WTC11 (cell line): ENCODE measurements around the gene PPM1E. TPM values are rescaled to one million over a fixed set of nuclear protein-coding genes. Genes with fewer than 3 reads are reported as not detected.

Source experiments
- ATAC-seq: fragments of 200-7000 bp; cut with Tn5 transposase; 2 replicates; pipeline ENCODE4 v1.10.0; 2021; ENCODE audit warnings: mild to moderate bottlenecking, moderate library complexity
- CTCF ChIA-PET: fragments of 300-600 bp; sonication (Branson Sonifier 250); formaldehyde crosslinking; loops from one replicate; lab custom pipeline; 2021; ENCODE audit warnings: antibody characterized with exemption; lab: Charles Lee
- POLR2A ChIA-PET: fragments of 350-600 bp; sonication (Branson Sonifier 250); formaldehyde crosslinking; loops from one replicate; lab custom pipeline; 2021; ENCODE audit warnings: antibody characterized with exemption; lab: Charles Lee
- DNase-seq: peaks from one replicate; pipeline ENCODE4 v3.0.0; 2021; ENCODE audit warnings: low spot score
- H3K27ac Mint-ChIP-seq: 2 replicates; pipeline ENCODE4 v1.8.0; 2021; ENCODE audit warnings: mixed read lengths
- H3K27me3 Mint-ChIP-seq: 2 replicates; pipeline ENCODE4 v1.8.0; 2021; ENCODE audit warnings: low read depth, mild to moderate bottlenecking, moderate library complexity, mixed read lengths
- H3K36me3 Mint-ChIP-seq: 2 replicates; pipeline ENCODE4 v1.8.0; 2021; ENCODE audit warnings: mixed read lengths
- H3K4me1 Mint-ChIP-seq: 2 replicates; pipeline ENCODE4 v1.8.0; 2022; ENCODE audit warnings: mixed read lengths
- H3K4me3 Mint-ChIP-seq: 2 replicates; pipeline ENCODE4 v1.8.0; 2021; ENCODE audit warnings: mild to moderate bottlenecking, moderate library complexity, mixed read lengths
- H3K9me3 Mint-ChIP-seq: 2 replicates; pipeline ENCODE4 v1.8.0; 2021; ENCODE audit warnings: mixed read lengths
- CBFB ChIP-seq: sonication (generic); formaldehyde crosslinking; IDR thresholded peaks from 2 replicates; pipeline ENCODE4 v1.8.1; 2022; ENCODE audit warnings: mild to moderate bottlenecking, low read depth, missing genetic modification reagents
- ELF4 ChIP-seq: sonication (generic); formaldehyde crosslinking; IDR thresholded peaks from 2 replicates; pipeline ENCODE4 v1.8.1; 2022; ENCODE audit warnings: low read depth, mild to moderate bottlenecking, moderate library complexity, missing genetic modification reagents
- ESRRA ChIP-seq: sonication (generic); formaldehyde crosslinking; IDR thresholded peaks from 2 replicates; pipeline ENCODE4 v1.8.1; 2022; ENCODE audit warnings: mild to moderate bottlenecking, missing genetic modification reagents, borderline replicate concordance
- FOXK1 ChIP-seq: sonication (generic); formaldehyde crosslinking; IDR thresholded peaks from 2 replicates; pipeline ENCODE4 v1.8.0; 2022; ENCODE audit warnings: mild to moderate bottlenecking, moderate library complexity, missing genetic modification reagents
- FOXP1 ChIP-seq: sonication (generic); formaldehyde crosslinking; IDR thresholded peaks from 2 replicates; pipeline ENCODE4 v1.8.0; 2022; ENCODE audit warnings: missing genetic modification reagents, mild to moderate bottlenecking, moderate library complexity, borderline replicate concordance
- JUN ChIP-seq: sonication (generic); formaldehyde crosslinking; IDR thresholded peaks from 2 replicates; pipeline ENCODE4 v1.8.0; 2023; ENCODE audit warnings: mild to moderate bottlenecking, missing genetic modification reagents
- MYBL2 ChIP-seq: sonication (generic); formaldehyde crosslinking; IDR thresholded peaks from 2 replicates; pipeline ENCODE4 v1.8.1; 2023; ENCODE audit warnings: mild to moderate bottlenecking, moderate library complexity, missing genetic modification reagents
- RELA ChIP-seq: sonication (generic); formaldehyde crosslinking; IDR thresholded peaks from 2 replicates; pipeline ENCODE4 v1.8.1; 2022; ENCODE audit warnings: missing genetic modification reagents, mild to moderate bottlenecking, borderline replicate concordance
- ZBTB21 ChIP-seq: sonication (generic); formaldehyde crosslinking; IDR thresholded peaks from 2 replicates; pipeline ENCODE4 v1.8.1; 2023; ENCODE audit warnings: mild to moderate bottlenecking, missing genetic modification reagents, borderline replicate concordance
- ZNF138 ChIP-seq: sonication (generic); formaldehyde crosslinking; conservative IDR thresholded peaks from 2 replicates; pipeline ENCODE4 v1.8.1; 2022; ENCODE audit warnings: mild to moderate bottlenecking, moderate library complexity, missing genetic modification reagents
- ZNF232 ChIP-seq: sonication (generic); formaldehyde crosslinking; IDR thresholded peaks from 2 replicates; pipeline ENCODE4 v1.8.0; 2022; ENCODE audit warnings: mild to moderate bottlenecking, missing genetic modification reagents
- ZNF396 ChIP-seq: fragments of 250-450 bp; sonication (Bioruptor Pico); IDR thresholded peaks from 2 replicates; pipeline ENCODE4 v1.8.0; 2021; ENCODE audit warnings: mild to moderate bottlenecking, moderate library complexity, borderline replicate concordance
- ZNF416 ChIP-seq: fragments of 250-450 bp; sonication (Bioruptor Pico); IDR thresholded peaks from 2 replicates; pipeline ENCODE4 v1.9.0; 2021; ENCODE audit warnings: mild to moderate bottlenecking, inconsistent platforms
- total RNA-seq: library from RNA; stranded (reverse); gene quantifications from 3 replicates; pipeline ENCODE4 v1.2.3, GENCODE V29; 2021
- TF ChIP-seq, protein P1 (sequence below): fragments of 250-450 bp; sonication (Bioruptor Pico); IDR thresholded peaks from 2 replicates; pipeline ENCODE4 v1.9.0; 2021; ENCODE audit warnings: mild to moderate bottlenecking
- TF ChIP-seq, protein P2 (sequence below): sonication (generic); formaldehyde crosslinking; IDR thresholded peaks from 2 replicates; pipeline ENCODE4 v1.8.1; 2023; ENCODE audit warnings: mild to moderate bottlenecking, moderate library complexity, missing genetic modification reagents
- TF ChIP-seq, protein P3 (sequence below): sonication (generic); formaldehyde crosslinking; IDR thresholded peaks from 2 replicates; pipeline ENCODE4 v1.8.1; 2023; ENCODE audit warnings: mild to moderate bottlenecking, missing genetic modification reagents, moderate library complexity

The PPM1E gene
- total RNA-seq, 1 experiment from 2014 or later, result 8.1 TPM

- CTCF ChIA-PET, result interaction anchor here (1.4 kb wide), 1 partner anchor 9 kb away, joined by 3 read pairs; no protein-coding TSS in a partner anchor
- Mint-ChIP-seq H3K4me1 (peaks cover 8% of the 10 kb centered on the region), H3K4me3 (peak overlapping the region; percentile 99), H3K9me3 (no peaks in the 10 kb centered on the region), H3K27me3 (peaks cover 43% of the 10 kb centered on the region), H3K27ac (no peak overlapping the region), H3K36me3 (no peaks in the 10 kb centered on the region)
- no peak for DNase-seq
- TF ChIP-seq, protein P1, sequence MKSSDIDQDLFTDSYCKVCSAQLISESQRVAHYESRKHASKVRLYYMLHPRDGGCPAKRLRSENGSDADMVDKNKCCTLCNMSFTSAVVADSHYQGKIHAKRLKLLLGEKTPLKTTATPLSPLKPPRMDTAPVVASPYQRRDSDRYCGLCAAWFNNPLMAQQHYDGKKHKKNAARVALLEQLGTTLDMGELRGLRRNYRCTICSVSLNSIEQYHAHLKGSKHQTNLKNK, result no peak
- TF ChIP-seq RELA (CRISPR knock-in tag), result no peak
- no peak for TF ChIP-seq ELF4 (CRISPR knock-in tag)
- no peak for TF ChIP-seq ZBTB21 (CRISPR knock-in tag)
- no peak for TF ChIP-seq ZNF416 (CRISPR knock-in tag)
- TF ChIP-seq ESRRA (CRISPR knock-in tag), result no peak
- POLR2A ChIA-PET, result interaction anchor here (0.8 kb wide), 1 partner anchor 1089 kb away, joined by 3 read pairs; no protein-coding TSS in a partner anchor
- no peak for ATAC-seq
These were observed 1.5 kb downstream of the PPM1E start for GRCh38 chr17:58757162-58757613.

- Mint-ChIP-seq H3K4me1 (peaks cover 8% of the 10 kb centered on the region), H3K9me3 (no peaks in the 10 kb centered on the region), H3K27ac (no peak overlapping the region), H3K4me3 (no peak overlapping the region), H3K36me3 (no peaks in the 10 kb centered on the region), H3K27me3 (peaks cover 29% of the 10 kb centered on the region)
- ChIA-PET POLR2A (interaction anchor here (0.5 kb wide), 1 partner anchor 56 kb away, joined by 3 read pairs; no protein-coding TSS in a partner anchor), CTCF (no interaction called here)
- DNase-seq (no peak), ATAC-seq (no peak)
- TF ChIP-seq ZNF416 (CRISPR knock-in tag) (no peak), ZNF138 (CRISPR knock-in tag) (no peak), MYBL2 (CRISPR knock-in tag) (no peak)
These were observed 3.2 kb downstream of the PPM1E start for GRCh38 chr17:58758890-58759289.

GRCh38 chr17:58759522-58759921, 3.9 kb downstream of the PPM1E start:
- ATAC-seq (no peak), DNase-seq (no peak)
- TF ChIP-seq FOXP1 (CRISPR knock-in tag) (no peak), CBFB (CRISPR knock-in tag) (no peak)
- no peaks in the 10 kb centered on the region for H3K36me3 Mint-ChIP-seq
- H3K4me3 Mint-ChIP-seq, result no peak overlapping the region
- ChIA-PET CTCF (no interaction called here), POLR2A (no interaction called here)
- peaks cover 25% of the 10 kb centered on the region for H3K27me3 Mint-ChIP-seq
- no peak overlapping the region for H3K27ac Mint-ChIP-seq
- peaks cover 8% of the 10 kb centered on the region for H3K4me1 Mint-ChIP-seq
- no peaks in the 10 kb centered on the region for H3K9me3 Mint-ChIP-seq

GRCh38 chr17:58760248-58760647, 4.6 kb downstream of the PPM1E start:
- H3K27me3 Mint-ChIP-seq, result peaks cover 18% of the 10 kb centered on the region
- ATAC-seq (no peak), DNase-seq (no peak)
- CTCF ChIA-PET, result no interaction called here
- H3K4me1 Mint-ChIP-seq, result peaks cover 8% of the 10 kb centered on the region
- POLR2A ChIA-PET, result no interaction called here
- no peak overlapping the region for H3K4me3 Mint-ChIP-seq
- H3K9me3 Mint-ChIP-seq, result no peaks in the 10 kb centered on the region
- H3K36me3 Mint-ChIP-seq, result no peaks in the 10 kb centered on the region
- TF ChIP-seq, protein P2, sequence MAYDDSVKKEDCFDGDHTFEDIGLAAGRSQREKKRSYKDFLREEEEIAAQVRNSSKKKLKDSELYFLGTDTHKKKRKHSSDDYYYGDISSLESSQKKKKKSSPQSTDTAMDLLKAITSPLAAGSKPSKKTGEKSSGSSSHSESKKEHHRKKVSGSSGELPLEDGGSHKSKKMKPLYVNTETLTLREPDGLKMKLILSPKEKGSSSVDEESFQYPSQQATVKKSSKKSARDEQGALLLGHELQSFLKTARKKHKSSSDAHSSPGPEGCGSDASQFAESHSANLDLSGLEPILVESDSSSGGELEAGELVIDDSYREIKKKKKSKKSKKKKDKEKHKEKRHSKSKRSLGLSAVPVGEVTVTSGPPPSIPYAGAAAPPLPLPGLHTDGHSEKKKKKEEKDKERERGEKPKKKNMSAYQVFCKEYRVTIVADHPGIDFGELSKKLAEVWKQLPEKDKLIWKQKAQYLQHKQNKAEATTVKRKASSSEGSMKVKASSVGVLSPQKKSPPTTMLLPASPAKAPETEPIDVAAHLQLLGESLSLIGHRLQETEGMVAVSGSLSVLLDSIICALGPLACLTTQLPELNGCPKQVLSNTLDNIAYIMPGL, result no peak
- TF ChIP-seq, protein P3, sequence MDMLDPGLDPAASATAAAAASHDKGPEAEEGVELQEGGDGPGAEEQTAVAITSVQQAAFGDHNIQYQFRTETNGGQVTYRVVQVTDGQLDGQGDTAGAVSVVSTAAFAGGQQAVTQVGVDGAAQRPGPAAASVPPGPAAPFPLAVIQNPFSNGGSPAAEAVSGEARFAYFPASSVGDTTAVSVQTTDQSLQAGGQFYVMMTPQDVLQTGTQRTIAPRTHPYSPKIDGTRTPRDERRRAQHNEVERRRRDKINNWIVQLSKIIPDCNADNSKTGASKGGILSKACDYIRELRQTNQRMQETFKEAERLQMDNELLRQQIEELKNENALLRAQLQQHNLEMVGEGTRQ (CRISPR knock-in tag), result no peak
- TF ChIP-seq FOXK1 (CRISPR knock-in tag), result no peak
- no peak for TF ChIP-seq ZNF232
- TF ChIP-seq JUN (CRISPR knock-in tag), result no peak
- TF ChIP-seq ZNF396 (CRISPR knock-in tag), result no peak
- no peak overlapping the region for H3K27ac Mint-ChIP-seq
